ENCODE measurements around the gene LZIC. TPM values are rescaled to one million over a fixed set of nuclear protein-coding genes. Genes with fewer than 3 reads are reported as not detected.
A peak's percentile ranks its signal among the peaks of the same experiment; 100 is the strongest.
"Not testable (repeated sequence)": the region's sequence is repeated elsewhere in the genome, so short reads cannot be mapped to it uniquely, and the experiment has no call there.

The LZIC gene
- total RNA-seq = 20.7 and 41.0 TPM in 2 replicates

DNA sequence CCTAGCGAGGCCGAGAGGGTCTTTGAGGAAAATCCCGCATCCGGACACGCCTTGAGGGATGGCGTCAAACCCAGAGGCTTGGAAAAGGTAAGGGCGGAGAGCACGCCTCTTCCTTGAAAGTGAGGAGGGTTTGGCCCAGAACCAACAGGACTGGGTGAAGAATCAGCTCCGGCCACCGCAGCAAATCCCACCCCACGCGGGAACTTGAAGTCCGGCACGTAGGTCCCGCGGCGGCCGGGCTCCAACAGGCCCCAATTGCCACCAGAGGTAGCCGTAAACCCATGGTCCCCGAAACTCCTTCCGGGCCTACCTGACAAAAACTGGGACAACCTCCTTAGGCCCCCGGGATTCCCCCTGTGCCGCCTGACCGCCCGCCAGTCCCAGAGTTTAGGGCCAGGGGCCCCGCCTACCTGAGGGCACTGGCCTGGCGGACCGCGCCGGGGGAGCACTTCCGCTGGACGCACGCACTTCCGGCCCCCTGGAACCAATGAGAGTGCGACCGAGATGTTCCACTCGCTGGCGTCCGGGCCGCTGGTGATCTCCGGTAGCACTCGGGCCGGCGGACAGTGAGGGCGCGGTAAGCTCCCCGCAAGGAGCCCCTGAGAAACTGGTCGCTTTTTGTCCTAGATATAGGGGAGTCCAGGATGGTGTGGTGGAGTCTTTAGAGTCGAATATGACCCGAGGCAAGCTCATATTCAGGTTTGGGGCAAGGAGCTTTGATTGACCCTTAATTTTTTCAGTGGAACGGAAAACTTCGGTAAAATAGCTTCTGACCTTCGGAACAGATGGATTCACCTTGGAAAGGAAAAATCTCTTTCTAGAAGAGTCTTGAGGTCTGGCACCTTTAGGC lies at the start of gene LZIC, which contains the start of gene NMNAT1:
Gene LZIC, minus strand, starts transcription at position 453 of the 850 bp plus-strand sequence. CDS start 6,772 bp downstream, outside the sequence.
Gene NMNAT1, plus strand, starts transcription at position 537 of the 850 bp plus-strand sequence. CDS start 28,599 bp downstream, outside the sequence.
- DNase-seq (ENCODE audit: low read depth) = peak; percentile 84

DNA sequence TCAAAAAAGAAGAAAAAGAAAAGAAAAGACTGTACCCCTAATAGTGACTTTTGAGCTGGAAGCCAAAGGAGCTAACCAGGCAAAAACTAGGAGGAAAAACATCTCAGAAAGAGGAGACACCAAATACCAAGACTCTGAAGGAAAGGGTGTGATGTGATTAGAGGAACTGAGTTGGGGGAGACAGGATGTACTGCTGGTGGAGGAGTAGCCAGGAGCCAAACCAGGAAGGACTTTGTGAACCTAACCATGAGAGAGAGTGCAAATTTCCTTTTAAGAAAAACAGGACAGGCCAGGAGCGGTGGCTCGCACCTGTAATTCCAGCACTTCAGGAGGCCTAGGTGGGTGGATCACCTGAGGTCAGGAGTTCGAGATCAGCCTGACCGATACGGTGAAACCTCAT lies 49.7 kb upstream of the LZIC start:
- no peak for DNase-seq (ENCODE audit: low read depth)

DNA sequence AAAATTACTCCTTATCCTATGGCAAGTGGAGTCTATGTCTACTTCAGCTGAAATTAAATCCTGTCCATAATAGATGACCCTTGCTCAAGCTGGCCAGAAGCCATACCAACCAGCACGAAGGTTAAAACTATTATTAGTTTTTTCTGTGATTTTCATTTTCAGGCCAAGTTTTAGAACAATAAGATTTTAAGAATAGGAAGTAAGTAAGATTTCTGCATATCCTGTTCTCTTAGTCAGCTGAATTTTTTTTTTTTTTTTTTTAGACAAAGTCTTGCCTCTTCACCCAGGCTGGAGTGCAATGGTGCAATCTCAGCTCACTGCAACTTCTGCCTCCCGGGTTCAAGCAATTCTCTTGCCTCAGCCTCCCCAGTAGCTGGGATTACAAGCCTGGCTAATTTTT lies 47.8 kb upstream of the LZIC start:
- DNase-seq (ENCODE audit: low read depth) = no peak

DNA sequence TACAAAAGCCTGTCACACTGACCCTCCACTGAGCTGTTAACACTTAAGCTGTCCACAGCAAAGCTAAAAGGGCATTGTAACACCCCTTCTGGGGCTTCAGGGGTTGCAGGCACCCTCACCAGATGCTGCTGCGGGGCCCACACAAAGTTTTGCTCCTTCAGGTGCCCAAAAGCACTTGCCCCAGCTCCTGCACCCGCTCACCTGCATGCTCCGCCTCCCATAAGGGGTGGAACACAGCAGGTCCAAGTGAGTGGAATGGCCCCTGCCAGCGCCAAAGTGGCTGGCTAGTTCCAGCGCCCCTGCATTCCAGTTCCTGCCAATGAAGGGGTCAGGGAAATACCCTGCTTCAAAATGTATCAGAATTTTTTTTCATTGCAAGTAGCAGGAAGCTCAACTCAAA lies 46.6 kb upstream of the LZIC start:
- no peak for DNase-seq (ENCODE audit: low read depth)

DNA sequence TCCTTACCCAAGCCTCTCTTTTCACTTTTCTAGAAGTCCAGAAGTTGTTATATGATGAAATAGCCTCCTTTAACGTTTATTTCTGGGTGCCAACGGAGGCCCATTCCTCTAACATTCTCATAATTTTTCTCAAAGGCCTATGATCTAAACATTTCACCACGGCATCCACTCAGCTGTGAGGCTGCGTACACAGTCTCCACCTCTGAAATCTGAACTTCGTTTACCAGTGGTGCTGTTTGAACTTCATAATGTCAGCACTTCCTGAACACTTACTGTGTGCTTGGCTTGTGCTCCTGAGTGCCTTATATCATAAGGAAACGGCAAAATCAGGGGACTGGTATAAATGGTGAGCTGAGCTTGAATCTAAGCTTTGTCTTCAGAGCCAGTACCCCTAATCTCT lies 41.8 kb upstream of the LZIC start:
- no peak for DNase-seq (ENCODE audit: low read depth)

DNA sequence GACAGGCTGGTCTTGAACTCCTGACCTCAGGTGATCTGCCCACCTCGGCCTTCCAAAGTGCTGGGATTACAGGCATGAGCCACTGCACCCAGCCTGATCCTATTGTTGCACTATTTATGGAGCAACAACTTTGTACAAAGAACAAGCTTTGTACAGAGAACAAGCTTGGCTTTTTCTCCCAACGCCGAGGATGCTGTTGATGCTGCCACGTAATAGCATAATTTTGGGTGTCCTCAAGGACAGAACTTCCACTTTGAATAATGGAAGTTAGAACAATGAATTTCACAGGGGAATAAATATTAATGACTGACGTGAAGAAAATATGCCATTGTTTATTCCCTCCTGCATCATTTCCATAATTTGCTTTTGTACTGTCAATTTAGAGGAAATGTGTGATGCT lies 41.1 kb upstream of the LZIC start:
- DNase-seq (ENCODE audit: low read depth) = no peak

DNA sequence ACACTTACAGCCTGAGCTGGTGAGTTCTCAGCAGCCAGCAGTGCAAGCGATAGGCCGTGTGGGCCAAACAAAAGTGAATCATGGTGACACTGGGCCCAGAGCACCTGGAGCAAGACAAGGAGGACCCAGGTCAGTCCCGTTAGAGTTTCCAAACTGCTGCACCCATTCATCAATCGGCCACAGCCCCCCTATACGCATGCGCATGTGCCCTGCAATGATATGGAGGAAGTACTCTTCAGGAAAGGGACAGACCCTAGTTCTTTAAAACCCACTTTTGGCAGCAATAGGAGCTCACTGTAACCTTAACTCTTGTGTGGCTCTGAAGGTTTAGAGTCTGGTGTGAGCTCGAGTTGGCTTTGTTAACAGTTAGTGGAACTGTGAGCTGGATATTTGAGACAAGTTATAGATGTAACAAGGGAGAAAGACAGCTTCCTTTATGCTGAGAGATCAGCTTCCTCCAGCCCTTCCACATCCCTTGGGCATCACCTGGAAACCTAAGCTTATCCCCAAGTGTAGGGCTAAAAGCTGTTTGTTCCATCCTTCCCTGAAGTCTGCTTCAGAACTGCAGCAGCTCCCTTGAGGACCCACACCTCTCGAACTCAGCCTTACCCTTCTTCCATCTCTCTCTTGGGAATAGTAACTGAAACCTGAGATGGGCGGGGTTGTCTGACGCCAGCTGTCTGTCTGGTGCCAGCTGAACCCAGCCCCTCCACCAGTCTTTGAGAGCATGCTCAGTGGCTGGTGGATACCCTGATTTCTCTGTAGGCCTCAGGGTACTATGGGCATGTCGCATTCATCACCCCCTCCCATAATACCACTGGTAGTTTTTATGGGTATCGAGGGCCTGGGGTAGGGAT lies 17.7 kb upstream of the LZIC start:
- no peak for DNase-seq (ENCODE audit: low read depth)

DNA sequence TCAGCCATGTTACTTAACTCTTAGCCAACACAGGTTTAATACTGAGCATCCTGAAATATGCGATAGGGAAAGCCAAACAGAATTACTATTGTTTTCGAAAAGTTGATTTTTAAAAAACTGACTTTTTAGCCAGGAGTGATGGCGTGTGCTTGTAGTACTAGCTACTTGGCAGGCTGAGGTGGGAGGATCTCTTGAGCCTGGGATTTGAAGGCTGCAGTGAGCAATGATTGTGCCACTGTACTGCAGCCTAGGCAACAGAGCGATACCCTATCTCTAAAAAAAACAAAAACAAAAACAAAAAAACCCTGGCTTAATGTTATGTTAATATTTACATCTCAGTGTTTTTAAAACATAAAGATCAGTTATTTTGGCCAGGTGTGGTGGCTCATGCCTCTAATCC lies 16.8 kb upstream of the LZIC start:
- DNase-seq (ENCODE audit: low read depth) = no peak

DNA sequence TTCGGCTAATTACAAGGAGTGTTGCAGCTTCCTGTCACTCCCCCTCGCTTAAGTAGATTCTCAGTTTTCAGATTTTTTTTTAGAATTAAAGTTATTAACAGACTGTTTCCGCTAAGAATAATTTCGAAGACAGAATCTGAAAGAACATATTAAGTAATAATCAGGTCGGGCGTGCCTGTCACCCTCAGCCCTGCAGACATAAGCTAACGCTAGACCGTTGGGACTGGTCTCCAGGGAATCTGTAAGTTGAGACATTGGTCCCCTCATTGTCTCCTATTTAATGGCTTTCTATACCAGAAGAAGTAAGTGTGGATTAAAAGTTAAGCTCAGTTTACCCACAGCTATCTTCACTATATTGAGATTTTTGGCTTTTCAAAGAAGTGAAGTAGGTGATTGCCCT lies 14.5 kb upstream of the LZIC start:
- DNase-seq (ENCODE audit: low read depth) = no peak

DNA sequence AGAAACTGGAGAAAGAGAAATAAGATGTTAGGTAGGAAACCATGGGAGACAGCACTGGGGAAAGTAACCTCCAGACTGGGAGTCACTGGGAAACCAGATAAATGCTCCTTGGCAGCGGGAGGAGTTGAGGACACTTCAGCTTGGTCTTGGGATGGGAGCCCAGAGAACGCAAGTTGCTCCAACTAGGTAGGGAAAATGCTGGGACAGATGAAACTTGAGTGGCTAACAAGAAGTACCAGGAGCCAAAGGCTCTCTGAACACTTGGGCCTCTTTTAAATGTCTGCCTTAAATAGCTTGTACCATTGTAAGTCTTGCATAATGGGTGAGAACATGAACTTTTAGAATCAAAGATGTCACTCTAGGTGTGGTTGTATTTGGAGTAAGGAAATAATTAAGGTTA lies 3.1 kb upstream of the LZIC start:
- no peak for DNase-seq (ENCODE audit: low read depth)

DNA sequence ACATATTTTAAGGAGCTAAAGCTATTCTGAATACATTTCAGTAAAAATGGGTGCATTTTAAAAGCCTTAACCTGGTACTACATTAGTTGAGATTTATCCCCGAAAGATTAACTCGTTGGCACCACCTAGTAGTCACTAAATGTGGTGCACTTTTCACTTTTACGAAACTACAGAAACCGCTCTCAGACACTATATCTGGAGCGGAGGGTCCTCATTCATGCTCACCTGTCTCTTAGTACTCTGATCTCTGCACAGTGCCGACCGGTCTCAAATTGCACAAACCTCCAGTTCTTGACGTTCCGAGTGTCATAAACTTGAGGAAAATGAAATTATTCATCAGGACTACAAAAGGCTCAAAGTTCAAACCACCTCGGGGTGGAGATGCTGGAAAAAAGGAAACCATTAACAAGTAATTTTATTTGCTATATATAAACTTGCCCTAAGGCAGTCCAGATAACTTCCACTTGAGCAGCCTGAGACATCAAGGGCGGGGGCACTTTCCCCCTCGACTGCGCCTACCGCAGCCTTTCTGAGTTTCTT lies 722 bp downstream of the LZIC start:
- DNase-seq (ENCODE audit: low read depth) = peak; percentile 69

DNA sequence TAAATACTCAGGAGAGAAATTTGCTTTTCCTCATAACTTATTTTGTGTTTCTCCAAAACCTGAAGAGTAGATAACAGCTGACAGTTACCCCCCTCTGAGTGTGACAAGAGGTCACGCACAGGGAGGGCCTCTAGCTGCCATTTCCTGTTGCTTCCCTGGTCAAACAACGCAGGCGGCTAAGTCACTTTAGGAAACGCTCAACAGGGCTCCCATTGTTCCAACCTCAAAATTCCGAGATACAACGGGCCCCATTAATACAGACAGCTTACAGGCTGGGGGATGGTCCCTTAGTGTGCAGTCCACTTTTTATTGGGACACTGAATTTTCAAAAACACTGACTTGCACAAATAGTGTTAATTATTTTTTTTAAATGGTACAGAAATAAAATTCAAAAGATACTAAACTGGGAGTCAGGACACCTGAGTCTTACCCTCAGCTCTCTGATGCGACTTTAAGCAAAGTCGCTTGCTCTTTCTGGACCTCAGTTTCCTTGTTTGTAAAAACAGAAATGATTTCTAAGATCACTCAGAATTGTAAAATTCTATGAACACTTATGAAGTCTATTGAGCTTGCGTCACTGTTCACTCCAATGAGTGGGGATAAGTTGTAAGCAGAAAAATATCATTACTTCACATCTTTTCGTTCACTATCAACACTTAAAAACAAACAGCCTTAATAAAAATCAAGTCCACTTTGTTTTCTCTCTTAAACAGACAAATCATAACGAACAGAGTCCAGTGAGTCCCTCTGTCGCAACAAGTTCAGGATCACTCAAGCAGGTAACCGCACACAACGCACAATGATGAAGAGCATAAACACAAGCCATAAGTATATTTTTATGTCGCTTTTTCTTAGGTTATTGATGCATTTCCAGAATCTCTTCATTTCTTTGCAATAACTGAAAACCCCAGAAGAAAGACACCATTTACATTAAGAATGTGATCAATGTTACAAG lies 13.5 kb downstream of the LZIC start:
- DNase-seq (ENCODE audit: low read depth) = no peak

DNA sequence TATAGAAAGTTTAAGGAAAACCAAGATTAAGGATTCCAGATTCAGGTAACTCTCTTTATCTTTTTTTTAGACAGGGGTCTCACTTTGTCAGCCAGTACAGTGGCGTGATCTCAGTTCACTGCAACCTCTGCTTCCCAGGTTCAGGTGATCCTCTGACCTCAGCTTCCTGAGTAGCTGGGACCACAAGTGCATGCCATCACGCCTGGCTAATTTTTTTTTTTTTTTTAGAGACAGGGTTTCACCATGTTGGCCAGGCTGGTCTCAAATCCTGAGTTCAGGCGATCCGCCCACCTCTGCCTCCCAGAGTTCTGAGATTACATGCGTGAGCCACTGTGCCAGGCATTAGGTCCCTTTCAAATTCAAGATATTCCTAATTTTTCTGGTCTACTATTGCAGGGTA lies 15.9 kb downstream of the LZIC start:
- DNase-seq (ENCODE audit: low read depth) = peak; percentile 26

DNA sequence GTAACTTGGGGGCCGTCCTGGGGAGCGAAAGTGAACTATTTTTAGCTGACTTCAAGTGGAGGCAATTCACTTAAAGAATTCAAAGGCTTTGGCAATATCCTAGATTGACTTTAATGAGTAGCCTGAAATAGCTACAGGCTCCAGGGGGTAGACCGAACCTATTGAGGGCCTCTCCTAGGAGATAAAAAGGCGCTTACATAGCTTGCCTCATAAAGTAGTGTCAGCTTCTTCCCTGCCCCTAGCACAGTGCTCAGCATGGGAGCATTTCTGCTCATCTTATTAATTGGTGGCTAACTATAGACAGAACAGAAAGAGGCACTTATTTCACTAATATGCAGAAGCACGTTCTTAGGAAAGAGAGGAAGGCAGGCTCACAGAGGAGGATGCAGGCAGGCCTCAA lies 20.8 kb downstream of the LZIC start:
- no peak for DNase-seq (ENCODE audit: low read depth)

DNA sequence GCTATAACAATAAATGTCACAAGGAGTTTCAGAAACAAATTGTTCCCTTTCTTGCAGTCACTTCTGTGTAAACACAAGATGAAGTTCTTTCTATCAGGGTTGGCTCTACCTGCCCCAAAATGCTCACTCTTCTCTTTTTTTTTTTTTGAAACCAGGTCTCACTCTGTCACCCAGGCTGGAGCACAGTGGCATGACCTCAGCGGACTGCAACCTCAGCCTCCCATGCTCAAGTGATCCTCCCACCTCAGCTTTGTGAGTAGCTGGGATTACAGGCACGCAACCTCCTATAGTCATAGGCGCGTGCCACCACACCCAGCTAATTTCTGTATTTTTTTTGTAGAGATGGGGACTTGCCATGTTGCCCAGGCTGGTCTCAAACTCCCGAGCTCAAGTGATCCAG lies 22.6 kb downstream of the LZIC start:
- DNase-seq (ENCODE audit: low read depth) = no peak

DNA sequence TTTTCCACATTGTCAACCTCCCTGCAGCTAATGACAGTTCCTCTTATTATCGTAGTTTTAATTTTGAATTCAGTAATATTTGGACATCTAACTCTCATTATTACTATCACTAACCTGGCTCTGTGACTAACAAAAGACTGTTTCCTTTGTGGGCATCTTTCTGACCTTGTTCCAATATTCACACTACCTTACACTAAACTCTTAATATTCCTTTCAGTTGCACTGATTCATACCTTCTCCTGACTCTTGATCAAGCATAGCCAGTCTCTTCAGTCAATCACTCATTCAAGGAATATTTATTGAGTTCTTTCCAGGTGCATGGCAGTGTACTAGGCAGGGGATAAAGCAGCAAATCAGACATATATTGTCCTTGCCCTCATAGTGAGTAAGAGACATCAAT lies 25.3 kb downstream of the LZIC start:
- DNase-seq (ENCODE audit: low read depth) = no peak

DNA sequence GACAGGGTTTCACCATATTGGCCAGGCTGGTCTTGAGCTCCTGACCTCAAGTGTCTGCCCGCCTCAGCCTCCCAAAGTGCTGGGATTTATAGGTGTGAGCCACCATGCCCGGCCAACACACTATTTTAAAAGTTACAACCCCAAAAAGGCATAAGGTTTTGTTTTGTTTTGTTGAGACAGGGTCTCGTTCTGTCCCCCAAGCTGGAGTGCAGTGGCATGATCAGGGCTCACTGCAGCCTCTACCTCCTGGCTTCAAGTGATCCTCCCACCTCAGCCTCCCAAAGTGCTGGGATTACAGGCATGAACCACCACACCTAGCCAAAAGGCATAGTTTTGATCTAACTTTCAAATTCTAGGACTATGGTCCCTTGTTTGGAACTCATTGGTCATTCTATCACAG lies 25.7 kb downstream of the LZIC start:
- DNase-seq (ENCODE audit: low read depth) = not testable (repeated sequence)

DNA sequence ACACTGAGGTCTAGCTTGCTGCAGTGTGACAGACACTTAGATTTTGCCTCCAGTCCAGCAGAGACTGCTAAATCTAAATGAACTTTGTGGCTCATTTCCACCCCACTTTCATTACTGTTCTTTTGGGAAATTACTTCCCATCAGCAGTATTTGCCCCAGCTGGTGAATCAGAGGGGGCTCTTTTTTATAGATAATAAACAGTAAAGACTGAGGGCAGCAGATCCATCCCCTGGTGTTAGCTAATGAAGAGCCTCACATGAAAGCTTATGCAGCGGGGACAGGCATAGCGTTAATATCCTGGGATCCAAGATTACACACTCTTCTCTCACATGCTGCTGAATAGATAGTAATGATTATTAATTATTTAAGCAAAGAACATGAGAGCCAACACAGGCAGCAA lies 26.7 kb downstream of the LZIC start:
- no peak for DNase-seq (ENCODE audit: low read depth)

DNA sequence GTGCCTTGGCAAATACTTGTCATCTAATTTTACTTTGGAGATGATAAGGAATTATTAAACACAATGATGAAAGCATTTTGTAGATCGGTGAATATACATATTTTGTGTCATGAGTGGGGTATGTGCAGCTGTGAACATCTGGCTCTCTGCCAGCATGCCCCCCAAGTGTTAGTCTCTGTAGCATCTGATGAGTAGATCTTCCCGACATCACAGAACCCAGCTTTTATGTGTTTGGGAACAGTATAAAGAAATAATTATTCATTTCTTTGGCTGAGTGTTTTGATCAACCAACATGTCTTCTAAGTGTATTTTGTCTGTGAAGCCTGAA lies 28.6 kb downstream of the LZIC start:
- DNase-seq (ENCODE audit: low read depth) = no peak

DNA sequence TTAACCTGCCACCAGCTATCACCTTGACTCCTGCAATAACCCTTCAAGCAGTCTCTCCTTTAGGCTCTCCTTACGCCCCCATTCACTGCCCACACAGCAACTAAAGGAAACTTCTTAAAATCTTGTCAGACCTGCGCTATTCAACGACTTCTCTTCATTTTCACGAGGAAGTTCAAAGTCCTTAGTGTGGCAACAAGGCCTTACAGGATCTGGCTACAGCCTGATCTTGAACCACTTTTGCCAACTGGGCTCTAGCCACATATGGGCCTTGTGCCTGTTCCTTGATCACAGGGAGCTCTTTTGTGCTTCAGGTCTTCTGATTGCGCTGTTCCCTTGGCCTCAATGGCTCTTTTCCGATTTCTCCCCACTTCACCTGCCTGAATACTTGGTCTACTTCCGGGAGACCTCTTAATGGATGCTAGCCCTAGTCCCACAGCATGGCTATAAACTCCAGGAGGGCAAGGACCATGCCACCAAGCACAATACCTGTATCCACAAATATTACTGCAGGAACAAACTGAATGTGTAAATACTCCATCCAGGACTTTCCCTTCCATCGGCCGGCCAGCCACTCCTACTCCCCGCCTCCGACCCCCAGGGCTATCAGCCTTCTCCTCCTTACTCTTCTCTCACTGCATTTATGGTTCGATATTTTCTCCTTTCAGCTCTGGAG lies 30.8 kb downstream of the LZIC start:
- no peak for DNase-seq (ENCODE audit: low read depth)

All from renal cortical epithelial cell (primary cell).